Amniotic epithelial cell (primary cell): ENCODE measurements around the gene TRPM2.
"Not testable (repeated sequence)": the region's sequence is repeated elsewhere in the genome, so short reads cannot be mapped to it uniquely, and the experiment has no call there.

Experiments
- DNase-seq: peaks from one replicate; pipeline ENCODE4 v3.0.0-alpha.2; 2010; ENCODE audit warnings: low read depth

TRPM2 gene

DNA sequence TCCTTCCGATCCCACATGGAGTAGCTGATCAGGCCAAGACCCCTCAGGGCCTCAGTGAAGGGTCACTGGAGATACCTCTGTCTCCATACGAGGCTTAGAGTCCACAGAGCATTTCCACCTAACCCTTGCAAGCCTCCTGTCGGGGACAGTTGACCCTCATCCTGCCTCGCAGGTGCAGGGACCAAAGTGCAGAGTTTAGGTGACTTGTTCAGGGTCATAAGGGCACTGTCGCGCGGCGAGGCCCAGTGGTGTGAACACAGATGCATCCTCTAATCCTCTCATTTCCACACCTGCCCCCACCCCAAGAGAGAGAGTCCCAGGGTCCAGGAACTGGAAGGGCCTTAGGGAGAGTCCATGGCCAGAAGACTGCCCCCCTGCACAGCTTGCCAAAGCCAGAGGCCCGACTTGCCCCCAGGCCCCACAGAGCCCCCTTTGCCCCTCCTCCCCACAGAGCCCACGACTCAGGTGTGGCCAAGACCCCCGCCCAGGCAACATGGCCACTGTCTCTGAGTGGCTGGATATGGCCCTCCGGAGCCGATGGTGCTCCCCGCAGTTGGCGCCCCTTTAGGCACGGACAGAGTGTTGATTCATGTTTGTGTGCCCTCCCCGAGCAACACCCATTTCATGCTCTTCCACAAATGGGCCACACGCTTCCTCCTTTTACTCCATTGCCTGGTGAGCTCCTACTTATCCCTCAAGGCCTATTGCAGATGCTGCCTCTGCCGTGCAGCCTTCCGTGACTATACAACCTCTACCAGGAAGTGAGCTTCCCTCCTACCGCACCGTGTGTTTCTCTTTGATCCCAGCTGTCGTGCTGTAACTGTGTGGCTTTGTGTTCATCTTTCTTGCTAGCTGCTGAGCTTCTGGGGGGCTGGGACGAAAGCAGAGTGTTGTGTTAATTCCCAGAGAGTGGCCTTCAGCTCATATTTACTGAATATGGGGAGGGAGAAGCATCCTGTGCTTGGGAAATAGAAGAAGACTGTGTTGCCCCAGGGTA lies 1.7 kb downstream of the TRPM2 start:
- DNase-seq, result no peak

DNA sequence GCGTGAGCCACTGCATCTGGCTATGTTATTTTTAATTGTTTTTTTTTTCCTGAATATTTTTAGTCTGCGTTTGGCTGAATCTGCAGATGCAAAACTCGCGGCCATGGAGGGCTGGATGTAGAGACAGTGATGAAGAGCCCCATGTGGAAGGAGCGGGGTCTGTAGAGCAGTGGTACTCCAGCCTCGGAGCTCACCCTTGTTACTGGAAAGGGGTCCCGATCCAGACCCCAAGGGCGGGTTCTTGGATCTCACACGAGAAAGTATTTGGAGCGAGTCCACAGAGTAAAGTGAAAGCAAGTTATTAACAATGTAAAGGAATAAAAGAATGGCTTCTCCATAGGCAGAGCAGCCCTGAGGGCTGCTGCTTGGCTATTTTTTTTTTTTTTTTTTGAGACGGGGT lies 2.7 kb downstream of the TRPM2 start:
- DNase-seq, result no peak

DNA sequence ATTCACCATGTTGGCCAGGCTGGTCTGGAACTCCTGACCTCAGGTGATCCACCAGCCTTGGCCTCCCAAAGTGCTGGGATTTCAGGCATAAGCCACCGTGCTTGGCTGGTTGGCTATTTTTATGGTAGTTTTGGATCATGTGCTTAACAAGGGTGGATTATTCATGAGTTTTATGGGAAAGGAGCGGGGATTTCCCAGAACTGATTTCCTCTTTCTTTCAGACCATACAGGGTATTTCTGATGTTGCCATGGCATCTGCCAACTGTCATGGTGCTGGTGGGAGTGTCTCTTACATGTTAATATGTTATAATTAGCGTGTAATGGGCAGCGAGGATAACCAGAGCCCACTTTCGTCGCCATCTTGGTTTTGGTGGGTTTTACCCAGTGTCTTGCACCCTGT lies 3.2 kb downstream of the TRPM2 start:
- no peak for DNase-seq

DNA sequence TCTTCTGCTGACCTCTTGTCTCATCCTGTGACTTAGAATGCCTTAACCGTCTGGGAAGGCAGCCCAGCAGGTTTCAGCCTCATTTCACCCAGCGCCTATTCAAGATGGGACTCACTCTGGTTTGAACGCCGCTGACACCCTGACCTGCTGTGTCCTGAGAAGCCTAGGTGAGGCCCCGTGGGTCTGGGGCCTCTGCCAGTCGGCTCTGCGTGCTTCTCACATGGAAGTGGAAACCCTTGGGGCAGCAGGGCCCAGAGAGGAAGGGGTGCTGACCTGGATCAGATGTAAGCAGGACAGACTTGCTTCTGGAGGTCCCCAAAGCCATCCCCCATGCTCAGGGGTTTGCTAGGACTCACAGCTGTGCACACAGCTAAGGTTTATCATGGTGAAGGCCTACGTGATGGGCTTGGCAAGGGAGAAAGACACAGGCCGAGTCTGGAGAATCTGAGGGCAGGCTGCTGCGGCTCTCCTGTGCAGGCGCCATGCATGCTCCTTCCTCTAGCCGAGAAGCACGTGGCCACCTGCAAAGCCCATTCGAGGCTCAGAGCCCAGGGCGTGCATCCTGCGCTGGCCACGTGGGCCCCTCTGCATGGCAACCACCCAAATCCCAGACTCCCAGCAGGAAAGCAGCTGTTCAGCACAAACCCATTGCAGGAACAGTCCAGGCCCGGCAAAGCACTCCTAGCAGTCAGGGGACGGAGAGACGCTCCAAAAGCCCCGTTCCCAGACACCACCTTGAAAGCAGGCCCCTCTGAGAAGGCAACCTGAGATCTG lies 3.8 kb downstream of the TRPM2 start:
- no peak for DNase-seq

DNA sequence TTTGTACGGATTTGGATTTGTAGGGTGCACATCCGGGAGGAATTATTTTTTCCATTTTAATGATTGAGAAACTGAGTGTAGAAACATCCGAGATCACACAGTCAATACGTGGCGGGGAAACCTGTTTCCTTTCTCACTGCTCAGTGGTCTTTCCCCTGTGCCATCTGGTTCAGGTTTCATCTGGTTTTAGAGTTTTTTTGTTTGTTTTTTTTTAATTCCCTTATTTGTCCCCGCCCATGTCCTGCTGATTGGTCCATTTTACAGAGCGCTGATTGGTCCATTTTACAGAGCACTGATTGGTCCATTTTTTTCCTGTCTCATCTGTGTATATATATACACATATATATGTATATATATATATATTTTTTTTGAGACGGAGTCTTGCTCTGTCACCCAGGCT lies 6.0 kb downstream of the TRPM2 start:
- no peak for DNase-seq

DNA sequence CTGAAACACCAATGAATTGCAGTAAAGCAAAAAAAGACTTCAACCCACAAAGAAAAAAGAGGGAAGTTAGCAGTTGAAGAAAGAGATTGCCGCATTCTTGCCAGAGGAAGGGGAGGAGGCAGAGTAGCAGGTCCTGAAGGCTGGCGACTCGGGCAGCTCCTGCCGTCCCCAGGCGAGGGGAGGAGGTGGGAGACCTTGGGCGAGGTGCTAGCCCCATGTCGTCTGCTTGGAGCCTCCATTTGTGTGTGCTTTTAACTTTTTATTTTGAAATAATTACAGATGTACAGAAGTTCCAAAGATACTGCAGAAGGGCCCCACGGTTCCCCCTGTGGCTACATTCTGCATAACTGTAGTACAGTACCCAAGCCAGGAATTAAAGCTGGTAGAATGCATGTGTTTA lies 6.7 kb downstream of the TRPM2 start:
- no peak for DNase-seq

DNA sequence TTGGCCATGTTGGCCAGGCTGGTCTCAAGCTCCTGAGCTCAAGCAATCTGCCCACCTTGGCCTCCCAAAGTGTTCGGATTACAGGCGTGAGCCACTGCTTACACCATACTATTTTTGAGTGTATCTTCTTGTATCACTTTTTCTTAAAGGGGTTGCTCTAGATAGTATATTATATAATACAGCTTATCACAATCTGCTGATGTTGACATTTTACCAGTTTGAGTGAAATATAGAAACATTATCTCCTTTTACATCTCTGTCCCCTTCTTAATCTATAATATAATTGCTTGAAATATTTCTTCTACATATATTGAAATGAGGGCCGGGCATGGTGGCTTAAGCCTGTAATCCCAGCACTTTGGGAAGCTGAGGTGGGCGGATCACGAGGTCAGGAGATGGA lies 8.5 kb downstream of the TRPM2 start:
- not testable (repeated sequence) for DNase-seq

DNA sequence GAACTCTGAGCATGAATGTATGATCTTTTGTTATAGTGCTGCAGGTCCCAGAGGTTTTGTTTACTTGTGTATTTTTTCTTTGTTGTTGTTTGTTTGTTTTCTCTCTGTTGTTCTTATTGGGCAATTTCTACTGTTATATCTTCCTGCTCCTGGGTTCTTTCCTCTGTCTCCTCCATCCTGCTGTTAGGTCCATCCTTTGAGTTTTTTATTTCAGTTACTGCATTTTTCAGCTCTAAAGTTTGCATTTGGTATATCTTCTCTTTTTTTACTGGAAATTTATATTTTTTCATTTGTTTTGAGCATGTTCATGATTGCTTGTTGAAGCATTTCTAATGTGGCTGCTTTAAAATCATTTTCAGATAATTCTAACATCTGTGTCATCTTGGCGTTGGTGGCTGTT lies 9.9 kb downstream of the TRPM2 start:
- DNase-seq, result no peak

DNA sequence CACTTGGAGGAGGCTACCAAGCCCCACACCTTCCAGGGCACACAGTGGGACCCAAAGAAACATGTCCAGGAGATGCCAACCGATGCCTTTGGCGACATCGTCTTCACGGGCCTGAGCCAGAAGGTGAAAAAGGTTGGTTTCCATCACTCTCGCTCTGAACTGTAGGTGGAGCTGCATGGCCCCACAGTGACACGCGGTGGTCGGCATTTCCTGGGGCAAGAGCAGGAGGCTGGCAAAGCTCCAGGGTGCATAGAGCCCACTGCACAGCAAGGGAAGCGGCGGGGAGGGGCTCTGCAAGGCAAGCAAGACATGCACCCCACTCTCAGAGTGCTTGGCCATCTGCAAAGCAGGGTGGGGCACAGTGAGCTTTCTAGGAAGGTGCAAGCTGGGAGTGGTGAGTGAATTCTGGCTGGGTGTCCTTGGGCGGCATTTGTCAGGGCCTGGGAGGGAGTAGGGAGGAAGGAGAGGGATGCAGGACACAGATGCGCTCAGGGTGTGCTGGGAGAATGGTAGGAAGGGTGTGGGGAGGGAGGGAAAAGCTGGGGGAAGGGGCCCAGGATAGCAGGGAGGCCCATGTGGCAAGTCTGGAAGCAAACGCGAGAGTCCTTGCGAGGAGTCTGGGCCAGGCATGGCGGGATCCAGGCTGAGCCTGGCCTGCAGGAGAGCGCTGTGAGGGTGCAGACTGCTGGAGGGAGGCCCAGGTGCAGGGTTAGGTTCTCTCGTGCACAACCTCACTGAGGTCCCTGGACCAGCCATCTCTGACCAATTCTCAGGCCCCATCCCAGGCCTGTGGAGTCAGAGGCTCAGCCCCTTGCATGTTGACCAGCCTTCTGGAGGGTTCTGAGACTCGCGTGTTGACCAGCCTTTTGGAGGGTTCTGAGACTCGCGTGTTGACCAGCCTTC lies 11.0 kb downstream of the TRPM2 start:
- DNase-seq, result no peak

DNA sequence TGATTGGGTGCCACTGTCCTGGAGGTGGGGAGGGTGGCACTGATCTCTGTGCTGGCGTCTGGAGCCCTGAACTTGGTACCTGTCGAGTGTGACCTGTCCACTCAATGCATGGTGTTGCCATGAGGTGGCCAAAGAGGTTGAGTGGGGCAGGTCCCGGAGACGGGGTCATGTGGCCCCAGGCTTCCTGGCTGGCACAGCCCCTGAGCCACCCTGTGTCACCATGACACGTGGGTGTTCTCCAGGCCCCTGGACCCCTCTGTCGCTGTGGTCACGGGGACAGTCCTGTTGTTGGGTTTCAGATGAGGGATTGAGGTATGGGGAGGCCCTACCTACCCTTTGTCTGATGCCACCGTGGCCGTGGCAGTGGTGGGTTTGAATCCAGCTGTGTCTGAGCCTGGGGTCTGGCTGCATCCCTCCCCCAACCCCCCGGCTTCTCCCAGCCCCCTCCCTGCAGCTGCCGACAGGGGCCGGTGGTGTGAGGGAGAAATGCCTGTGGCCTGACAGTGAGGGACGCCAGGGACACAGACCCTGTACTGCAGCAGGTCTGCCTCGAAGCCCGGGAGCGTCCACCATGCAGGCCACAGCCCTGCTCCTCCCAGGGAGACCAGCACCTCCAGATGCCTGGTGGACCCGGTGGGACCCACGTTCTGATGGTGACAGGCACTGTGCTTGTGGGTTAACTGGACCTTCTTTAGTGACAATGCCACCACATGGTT lies 12.0 kb downstream of the TRPM2 start:
- no peak for DNase-seq

DNA sequence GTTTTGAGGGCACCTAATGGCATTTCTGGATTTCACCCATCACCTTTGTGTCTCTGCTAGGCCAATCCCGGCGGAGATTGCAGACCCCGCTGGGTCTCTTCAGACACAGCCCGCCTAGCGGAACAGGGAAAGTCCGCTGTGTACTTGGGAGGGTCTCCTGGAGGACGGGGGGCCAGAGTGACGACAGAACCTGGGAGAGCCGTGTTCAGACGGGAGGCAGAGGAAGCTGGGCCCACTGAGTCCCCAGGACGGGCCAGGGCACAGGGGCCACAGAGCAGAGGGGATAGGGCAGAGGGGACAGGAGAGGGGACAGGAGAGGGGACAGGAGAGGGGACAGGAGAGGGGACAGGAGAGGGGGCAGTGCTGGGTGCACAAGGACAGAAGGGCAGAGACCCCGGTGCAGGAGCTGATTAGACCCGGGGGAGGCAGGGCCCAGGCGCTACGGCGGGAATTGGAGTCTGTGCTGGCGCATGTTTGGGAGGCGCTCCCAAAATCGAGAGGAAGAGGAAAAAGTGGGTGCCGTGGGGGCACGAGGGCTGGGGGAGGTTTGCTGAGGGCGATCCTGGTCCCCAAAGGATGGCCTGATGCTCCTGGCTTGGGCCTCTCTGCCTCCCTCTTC lies 12.7 kb downstream of the TRPM2 start:
- DNase-seq, result no peak

DNA sequence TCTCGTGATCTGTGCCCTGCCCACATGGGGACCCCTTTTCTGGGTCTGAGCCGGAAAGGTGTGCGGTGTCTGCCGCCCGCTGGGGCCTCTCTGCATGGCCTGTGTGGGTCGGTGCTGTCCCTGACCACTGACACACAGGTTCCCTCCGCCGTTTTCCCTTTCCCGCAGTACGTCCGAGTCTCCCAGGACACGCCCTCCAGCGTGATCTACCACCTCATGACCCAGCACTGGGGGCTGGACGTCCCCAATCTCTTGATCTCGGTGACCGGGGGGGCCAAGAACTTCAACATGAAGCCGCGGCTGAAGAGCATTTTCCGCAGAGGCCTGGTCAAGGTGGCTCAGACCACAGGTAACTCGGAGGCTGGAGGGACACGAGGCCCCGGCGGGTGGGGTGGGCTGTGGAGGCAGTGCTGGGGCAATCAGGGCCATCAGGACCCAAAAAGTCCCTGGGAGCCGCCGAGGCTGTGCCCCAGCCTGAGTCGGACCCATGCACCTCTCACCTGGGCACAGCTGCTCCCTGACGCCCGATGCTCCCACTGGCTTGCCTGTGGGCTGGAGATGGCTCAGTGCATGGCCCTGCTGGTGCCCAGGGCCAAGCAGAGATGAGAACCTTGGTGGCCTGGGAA lies 13.3 kb downstream of the TRPM2 start:
- DNase-seq, result no peak

DNA sequence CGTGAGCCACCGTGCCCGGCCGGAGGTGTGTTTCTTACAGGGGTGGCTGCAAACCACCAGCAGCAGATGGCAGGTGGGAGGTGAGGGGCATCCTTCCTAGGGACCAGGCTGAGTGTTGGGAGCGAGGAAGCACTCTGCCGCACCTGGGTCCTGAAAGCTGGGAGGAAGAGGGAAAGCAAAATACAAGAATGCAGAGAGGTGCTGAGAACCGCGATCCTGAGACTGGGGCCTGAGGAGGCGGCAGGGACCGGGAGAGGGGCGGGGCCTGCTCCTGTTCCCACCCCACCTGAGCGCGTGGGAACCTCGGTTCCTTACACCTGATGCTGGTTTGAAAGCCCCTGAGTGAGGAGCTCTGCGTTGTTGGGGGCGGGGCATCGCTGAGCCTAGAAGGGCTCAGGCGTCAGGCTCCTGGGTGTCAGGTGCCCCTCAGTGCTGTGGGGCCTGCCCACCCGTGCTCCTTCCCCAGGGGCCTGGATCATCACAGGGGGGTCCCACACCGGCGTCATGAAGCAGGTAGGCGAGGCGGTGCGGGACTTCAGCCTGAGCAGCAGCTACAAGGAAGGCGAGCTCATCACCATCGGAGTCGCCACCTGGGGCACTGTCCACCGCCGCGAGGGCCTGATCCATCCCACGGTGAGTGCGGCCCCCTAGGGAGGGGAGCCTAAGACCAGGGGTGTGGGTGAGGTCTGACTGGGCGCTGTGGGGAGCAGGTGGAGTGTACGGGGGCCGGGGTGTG lies 15.5 kb downstream of the TRPM2 start:
- no peak for DNase-seq

DNA sequence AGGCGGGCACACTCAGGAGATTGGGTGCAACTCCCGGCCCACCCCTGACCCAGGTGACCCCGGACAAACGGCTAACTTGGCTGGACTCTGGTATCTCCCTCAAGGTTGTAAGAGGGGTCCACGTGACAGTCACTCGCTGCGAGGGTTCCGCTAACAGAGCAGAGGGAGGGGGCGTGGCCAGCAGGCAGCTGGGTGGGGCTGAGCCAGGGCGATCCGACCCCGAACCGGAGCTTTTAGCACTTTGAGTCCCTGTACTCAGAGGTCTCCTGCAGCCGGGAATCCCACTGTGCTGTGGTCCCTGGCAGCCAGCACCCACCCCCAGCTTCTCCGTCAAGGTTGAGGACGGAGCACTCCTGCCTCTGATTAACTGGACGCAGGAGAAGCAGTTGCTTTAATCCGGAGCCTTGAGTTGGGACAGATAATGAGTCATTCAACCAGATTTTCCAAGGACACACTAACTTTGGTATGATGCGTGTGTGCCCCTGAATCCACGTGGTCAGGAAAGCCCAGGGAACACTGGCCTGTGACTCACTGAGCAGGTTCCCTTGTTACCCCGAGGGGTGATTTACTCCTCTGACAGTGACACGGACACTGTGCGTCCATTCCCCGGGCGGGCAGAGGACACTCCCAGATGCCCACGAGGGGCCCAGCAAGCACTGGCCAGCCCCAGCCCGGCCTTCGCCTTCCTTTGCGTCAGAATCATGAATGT lies 16.8 kb downstream of the TRPM2 start:
- peak; percentile 61 for DNase-seq

DNA sequence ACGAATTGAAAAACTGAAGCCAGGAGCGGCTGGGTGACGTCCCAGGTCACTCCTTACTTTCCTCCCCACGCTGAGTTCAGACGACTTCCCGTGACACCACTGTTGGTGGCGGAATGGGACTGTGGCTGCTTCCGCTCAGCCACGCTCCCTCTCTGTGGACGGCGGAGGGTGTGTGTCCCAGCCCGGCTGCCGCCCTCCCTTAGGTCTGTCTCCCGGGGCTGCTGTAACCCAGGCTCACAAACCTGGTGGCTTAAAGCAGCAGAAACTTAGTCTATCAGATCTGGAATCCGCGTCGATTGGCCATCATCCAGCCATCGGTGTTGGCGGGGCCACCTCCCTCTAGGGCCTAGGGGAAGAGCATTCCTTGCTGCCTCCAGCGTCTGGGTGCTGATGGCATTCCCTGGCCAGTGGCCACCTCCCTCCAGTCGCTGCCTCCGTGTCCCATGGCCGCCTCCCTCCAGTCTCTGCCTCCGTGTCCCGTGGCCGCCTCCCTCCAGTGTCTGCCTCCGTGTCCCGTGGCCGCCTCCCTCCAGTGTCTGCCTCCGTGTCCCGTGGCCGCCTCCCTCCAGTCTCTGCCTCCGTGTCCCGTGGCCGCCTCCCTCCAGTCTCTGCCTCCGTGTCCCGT lies 17.5 kb downstream of the TRPM2 start:
- no peak for DNase-seq

DNA sequence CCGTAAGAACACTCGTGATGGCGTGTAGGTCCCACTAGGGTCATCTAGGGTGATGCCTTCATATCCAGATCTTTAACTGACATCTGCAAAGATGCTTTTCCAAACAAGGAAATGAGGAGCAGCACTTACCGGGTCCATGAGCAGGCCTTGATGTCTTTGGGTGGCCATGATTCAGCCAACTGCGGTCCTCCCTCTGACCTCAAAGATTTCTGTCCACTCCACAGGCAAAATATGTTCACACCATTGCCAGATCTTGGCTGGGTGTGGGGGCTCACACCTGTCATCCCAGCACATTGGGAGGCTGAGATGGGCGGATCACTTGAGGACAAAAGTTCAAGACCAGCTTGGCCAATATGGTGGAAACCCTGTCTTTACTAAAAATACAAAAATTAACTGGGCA lies 18.2 kb downstream of the TRPM2 start:
- no peak for DNase-seq

DNA sequence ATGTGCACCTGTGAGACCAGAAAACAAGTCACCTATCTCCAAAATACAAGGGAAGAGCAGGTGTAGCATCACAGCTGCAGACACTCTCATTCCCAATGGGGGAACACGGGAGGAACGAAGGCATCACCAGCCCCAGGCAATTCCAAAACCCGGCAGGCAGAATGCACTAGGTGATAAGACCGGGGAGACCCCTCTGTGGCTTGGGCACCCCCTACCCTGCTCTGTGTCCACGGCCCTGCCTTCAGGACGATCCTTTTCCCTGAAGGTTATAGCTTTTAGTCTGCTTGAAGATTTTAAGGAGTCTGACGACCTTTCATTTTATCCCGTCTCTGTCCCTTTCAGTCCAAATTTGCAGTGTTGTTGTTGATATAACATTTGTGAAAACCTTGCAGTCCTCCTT lies 19.2 kb downstream of the TRPM2 start:
- no peak for DNase-seq

DNA sequence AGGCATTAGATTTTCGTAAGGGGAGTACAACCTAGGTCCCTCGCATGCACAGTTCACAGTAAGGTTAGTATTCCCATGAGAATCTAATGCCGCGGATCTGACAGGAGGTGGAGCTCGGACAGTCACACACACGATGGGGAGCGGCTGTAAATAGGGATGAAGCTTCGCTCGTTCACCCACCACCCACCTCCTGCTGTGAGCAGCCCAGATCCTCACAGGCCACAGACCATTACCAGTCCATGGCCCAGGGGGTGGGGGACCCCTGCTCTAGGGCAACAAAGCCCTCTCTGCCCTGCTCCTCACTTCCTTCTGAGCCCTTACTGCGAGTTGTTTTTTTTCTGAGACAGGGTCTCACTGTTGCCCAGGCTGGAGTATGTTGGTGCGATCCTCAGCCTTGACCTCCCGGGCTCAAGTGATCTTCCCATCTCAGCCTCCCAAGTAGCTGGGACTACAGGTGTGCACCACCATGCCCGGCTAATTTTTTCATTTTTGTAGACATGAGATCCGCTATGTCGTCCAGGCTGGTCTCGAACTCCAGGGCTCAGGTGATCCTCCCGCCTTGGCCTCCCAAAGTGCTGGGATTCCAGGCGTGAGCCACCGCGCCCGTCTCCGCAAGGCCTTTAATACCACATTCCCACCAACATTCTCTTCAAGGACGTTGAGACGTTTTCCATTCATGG lies 21.3 kb downstream of the TRPM2 start:
- no peak for DNase-seq
